SK-N-MC (cell line): ENCODE data around the gene NEB.

Source experiments
- DNase-seq: peaks from one replicate; pipeline ENCODE4 v3.0.0-alpha.2; 2011; ENCODE audit warnings: low read depth, low spot score
- H3K27ac ChIP-seq: fragments of 200-600 bp; sonication (generic); 2 replicates; pipeline ENCODE4 v1.5.1; 2016; ENCODE audit warnings: mixed run types
- H3K36me3 ChIP-seq: fragments of 200-600 bp; sonication (generic); 2 replicates; pipeline ENCODE4 v1.6.1; 2017; ENCODE audit warnings: antibody characterized with exemption, low read length, mixed read lengths; ENCODE audit not compliant: insufficient read depth
- H3K4me3 ChIP-seq: fragments of 200-600 bp; sonication (generic); 2 replicates; pipeline ENCODE4 v1.5.1; 2016
- H3K9ac ChIP-seq: fragments of 200-600 bp; sonication (generic); 2 replicates; pipeline ENCODE4 v1.8.0; 2017; ENCODE audit warnings: mixed run types, mixed read lengths; ENCODE audit not compliant: insufficient read length
- H3K9me3 ChIP-seq: fragments of 200-600 bp; sonication (generic); 2 replicates; pipeline ENCODE4 v1.6.1; 2017; ENCODE audit warnings: low read depth, mild to moderate bottlenecking, antibody characterized with exemption, low read length, moderate library complexity, mixed read lengths
- EZH2 ChIP-seq: fragments of 200-600 bp; sonication (generic); IDR thresholded peaks from one replicate; pipeline ENCODE4 v1.6.1; 2017; ENCODE audit warnings: antibody characterized with exemption
- FOXP2 ChIP-seq: optimal IDR thresholded peaks from 2 replicates; pipeline ENCODE3; 2011; ENCODE audit warnings: mild to moderate bottlenecking, moderate library complexity; ENCODE audit not compliant: insufficient read depth; ENCODE audit errors: extremely low read length, control extremely low read depth
- POLR2AphosphoS5 ChIP-seq: IDR thresholded peaks from 2 replicates; pipeline ENCODE4 v1.6.1; 2012; ENCODE audit warnings: mild to moderate bottlenecking, low read depth, low read length, borderline replicate concordance

Gene NEB

GRCh38 chr2:151664520-151664919 lies 69.8 kb downstream of the NEB start:
- no peak for TF ChIP-seq POLR2AphosphoS5
- no peak for TF ChIP-seq EZH2
- no peak for TF ChIP-seq FOXP2

DNA sequence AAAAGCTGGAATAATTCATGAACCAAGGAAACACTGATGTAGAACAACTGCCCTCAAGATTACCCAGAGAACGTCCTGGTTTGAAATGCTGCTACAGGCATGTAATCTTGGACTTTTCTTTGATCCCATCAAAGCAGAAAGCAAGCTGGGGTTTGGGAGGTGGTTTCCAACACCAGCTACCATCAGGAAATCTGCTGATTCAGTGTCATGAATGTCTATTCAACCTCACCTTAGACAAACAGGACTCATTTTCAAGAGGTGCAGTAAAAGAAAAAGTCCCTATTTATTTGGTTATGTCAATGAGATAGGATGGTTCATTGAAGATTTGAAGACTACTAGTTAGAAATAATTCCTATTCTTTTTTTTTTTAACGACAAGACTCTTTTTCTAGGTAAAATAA lies 72.7 kb downstream of the NEB start:
- no peaks in the 10 kb centered on the region for H3K36me3 ChIP-seq
- TF ChIP-seq FOXP2 (no peak), POLR2AphosphoS5 (no peak), EZH2 (no peak)
- no peaks in the 10 kb centered on the region for H3K9me3 ChIP-seq
- H3K27ac ChIP-seq: no peak overlapping the region
- H3K9ac ChIP-seq: no peak overlapping the region
- no peak for DNase-seq
- no peak overlapping the region for H3K4me3 ChIP-seq

More at GRCh38 chr2:151664520-151664919, 69.8 kb downstream of the NEB start:
- no peak overlapping the region for H3K9ac ChIP-seq
- no peaks in the 10 kb centered on the region for H3K36me3 ChIP-seq
- H3K4me3 ChIP-seq: no peak overlapping the region
- no peak overlapping the region for H3K27ac ChIP-seq
- no peaks in the 10 kb centered on the region for H3K9me3 ChIP-seq
- no peak for DNase-seq

DNA sequence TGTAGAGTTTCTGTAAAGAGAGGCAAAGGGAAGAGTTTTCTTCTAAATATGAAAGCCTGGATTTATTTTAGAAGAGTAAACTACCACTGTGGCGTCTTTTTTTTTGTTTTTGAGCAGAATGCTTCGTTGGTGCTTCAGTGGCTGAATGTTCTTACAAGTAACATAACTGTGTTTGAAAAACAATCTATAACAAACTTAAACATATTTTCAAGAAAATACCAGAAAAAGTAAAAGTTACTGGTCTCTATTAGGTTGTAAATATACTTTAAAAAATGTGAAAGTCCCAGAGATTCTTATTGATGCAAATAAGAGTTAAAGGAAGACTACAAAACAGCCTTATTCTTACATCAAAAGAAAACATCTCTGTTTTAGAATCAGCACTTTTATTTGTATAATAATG lies 76.2 kb downstream of the NEB start:
- Histone ChIP-seq H3K9me3 (no peaks in the 10 kb centered on the region), H3K4me3 (no peak overlapping the region), H3K36me3 (no peaks in the 10 kb centered on the region), H3K9ac (no peak overlapping the region), H3K27ac (no peak overlapping the region)
- DNase-seq: no peak
- TF ChIP-seq EZH2 (no peak), POLR2AphosphoS5 (no peak), FOXP2 (no peak)

DNA sequence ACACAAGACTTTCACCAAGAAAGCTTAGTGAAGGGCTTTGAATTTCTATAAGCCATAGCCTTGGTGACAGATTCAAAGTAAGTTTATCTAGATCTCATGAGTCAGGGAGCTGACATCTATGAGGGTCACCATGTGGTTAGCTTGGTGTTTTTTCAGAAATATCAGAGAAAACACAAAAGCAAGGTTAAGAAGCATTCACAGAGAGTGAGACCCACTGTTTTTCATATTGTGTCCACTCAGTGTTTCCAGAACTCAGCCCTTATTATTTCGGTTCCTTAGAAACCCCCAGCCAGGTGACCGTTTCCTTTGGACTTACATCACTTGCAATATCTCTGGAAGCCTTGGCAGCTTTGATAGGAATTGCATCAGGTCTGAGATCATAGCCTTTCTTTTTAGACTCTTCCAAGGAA lies 76.6 kb downstream of the NEB start:
- Histone ChIP-seq H3K9ac (no peak overlapping the region), H3K27ac (no peak overlapping the region), H3K9me3 (no peaks in the 10 kb centered on the region), H3K4me3 (no peak overlapping the region), H3K36me3 (no peaks in the 10 kb centered on the region)
- TF ChIP-seq EZH2 (no peak), POLR2AphosphoS5 (no peak), FOXP2 (no peak)
- no peak for DNase-seq

DNA sequence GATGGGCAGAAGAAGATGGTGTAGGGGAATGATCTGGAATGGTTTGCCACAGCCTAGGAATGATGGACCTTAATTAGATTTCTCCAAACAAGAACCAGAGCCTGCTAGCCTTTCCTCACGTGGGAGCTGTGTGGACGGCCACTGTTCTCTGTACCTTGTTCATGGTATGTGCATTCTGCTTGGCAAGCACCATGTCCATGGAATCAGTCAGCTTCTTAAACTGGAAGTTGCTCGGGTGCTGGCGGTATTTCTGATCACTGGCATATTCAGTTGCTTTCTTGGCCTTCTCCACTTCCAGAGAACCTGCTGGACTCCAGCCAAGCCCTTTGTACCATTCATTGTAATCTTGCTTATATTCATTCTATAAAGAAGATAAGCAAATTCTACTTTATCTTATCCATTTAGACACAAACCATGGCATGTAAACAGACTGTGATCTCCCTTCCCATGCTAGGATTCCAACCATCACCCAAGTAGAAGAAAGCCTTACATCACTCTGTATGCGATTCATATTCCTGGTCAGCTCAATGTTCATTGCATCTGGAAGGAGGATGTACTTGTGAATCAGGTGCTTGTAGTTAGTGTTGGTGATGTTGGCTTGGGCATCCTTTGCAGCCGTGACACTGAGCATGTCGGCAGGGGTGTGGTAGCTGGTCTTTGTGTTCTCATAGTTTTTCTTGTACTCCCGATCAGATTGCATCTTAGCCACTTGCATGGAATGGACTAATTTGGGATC lies 78.4 kb downstream of the NEB start:
- no peak overlapping the region for H3K27ac ChIP-seq
- DNase-seq: no peak
- no peak overlapping the region for H3K4me3 ChIP-seq
- H3K36me3 ChIP-seq: no peaks in the 10 kb centered on the region
- no peak overlapping the region for H3K9ac ChIP-seq
- H3K9me3 ChIP-seq: no peaks in the 10 kb centered on the region
- TF ChIP-seq FOXP2 (no peak), EZH2 (no peak), POLR2AphosphoS5 (no peak)

GRCh38 chr2:151654891-151655290 lies 79.4 kb downstream of the NEB start:
- TF ChIP-seq EZH2: no peak
- TF ChIP-seq FOXP2: no peak
- no peak for TF ChIP-seq POLR2AphosphoS5
- Histone ChIP-seq H3K9me3 (no peaks in the 10 kb centered on the region), H3K9ac (no peak overlapping the region), H3K4me3 (no peak overlapping the region), H3K36me3 (no peaks in the 10 kb centered on the region), H3K27ac (no peak overlapping the region)
- no peak for DNase-seq

- no peak for TF ChIP-seq FOXP2
- TF ChIP-seq POLR2AphosphoS5: no peak
- no peak for TF ChIP-seq EZH2
Observed at GRCh38 chr2:151654085-151654484, 80.2 kb downstream of the NEB start.

DNA sequence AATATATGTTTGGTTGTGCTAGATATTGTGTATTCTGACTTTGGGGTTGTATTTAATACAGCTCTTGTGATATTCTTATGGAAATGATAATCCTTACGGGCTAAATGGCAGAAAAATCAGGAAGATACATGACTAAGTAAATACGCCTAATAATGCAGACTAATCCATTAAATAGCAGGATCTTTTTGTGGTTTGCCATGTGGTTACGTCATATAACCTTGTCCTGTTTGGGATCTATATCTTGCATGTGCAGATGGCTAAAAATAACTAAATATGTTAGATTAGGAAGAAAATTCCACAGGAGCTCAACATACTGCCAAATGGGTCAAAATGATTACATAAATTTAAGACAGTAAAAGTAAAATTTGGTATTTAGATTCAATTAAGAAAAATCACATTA lies 83.0 kb downstream of the NEB start:
- no peak overlapping the region for H3K4me3 ChIP-seq
- H3K9me3 ChIP-seq: no peaks in the 10 kb centered on the region
- no peaks in the 10 kb centered on the region for H3K36me3 ChIP-seq
- no peak for DNase-seq
- no peak for TF ChIP-seq FOXP2
- no peak for TF ChIP-seq POLR2AphosphoS5
- TF ChIP-seq EZH2: no peak
- no peak overlapping the region for H3K9ac ChIP-seq
- H3K27ac ChIP-seq: no peak overlapping the region

More at GRCh38 chr2:151654085-151654484, 80.2 kb downstream of the NEB start:
- H3K4me3 ChIP-seq: no peak overlapping the region
- no peaks in the 10 kb centered on the region for H3K9me3 ChIP-seq
- DNase-seq: no peak
- H3K27ac ChIP-seq: no peak overlapping the region
- H3K9ac ChIP-seq: no peak overlapping the region
- H3K36me3 ChIP-seq: no peaks in the 10 kb centered on the region

DNA sequence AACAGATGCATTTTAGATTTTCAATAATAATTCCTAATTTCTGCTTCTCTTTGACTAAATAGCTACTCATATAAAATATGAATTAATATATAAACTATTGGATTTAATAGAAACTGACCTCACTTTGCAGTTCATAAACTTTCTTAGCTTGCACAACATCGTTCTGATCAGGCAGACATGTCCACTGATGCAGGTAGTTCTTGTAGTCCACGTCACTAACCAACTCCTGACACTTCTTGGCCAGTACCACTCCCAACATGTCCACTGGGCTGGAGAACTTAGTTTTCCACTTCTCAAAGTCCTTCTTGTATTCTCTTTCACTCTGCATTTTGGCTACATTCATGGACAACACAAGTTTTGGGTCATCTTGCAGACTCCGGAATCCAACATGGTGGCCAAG lies 83.8 kb downstream of the NEB start:
- no peak overlapping the region for H3K27ac ChIP-seq
- H3K9ac ChIP-seq: no peak overlapping the region
- TF ChIP-seq EZH2 (no peak), POLR2AphosphoS5 (no peak), FOXP2 (no peak)
- H3K4me3 ChIP-seq: no peak overlapping the region
- no peaks in the 10 kb centered on the region for H3K36me3 ChIP-seq
- no peaks in the 10 kb centered on the region for H3K9me3 ChIP-seq
- no peak for DNase-seq
